HG03064 (cell line): ENCODE measurements around the gene GPR89B.
"Not testable (repeated sequence)": the region's sequence is repeated elsewhere in the genome, so short reads cannot be mapped to it uniquely, and the experiment has no call there.

Experiments
- ATAC-seq: cut with Tn5 transposase; IDR thresholded peaks from one replicate; pipeline ENCODE4 v1.9.1; 2021; ENCODE audit warnings: low read depth; ENCODE audit not compliant: unreplicated experiment

Gene GPR89B

GRCh38 chr1:148014289-148015200, 86.3 kb downstream of the GPR89B start:
- ATAC-seq: not testable (repeated sequence)

GRCh38 chr1:148024918-148025317, 96.7 kb downstream of the GPR89B start:
- ATAC-seq: not testable (repeated sequence)

- not testable (repeated sequence) for ATAC-seq
These were observed 98.8 kb downstream of the GPR89B start for GRCh38 chr1:148027004-148027403.

GRCh38 chr1:148032247-148032646, 104.0 kb downstream of the GPR89B start:
- not testable (repeated sequence) for ATAC-seq

- not testable (repeated sequence) for ATAC-seq
These were observed 104.5 kb downstream of the GPR89B start for GRCh38 chr1:148032690-148033089.

GRCh38 chr1:148033147-148033546, 104.9 kb downstream of the GPR89B start:
- ATAC-seq: not testable (repeated sequence)

GRCh38 chr1:148037850-148038461, 109.7 kb downstream of the GPR89B start:
- ATAC-seq: not testable (repeated sequence)

GRCh38 chr1:148038462-148039333, 110.5 kb downstream of the GPR89B start:
- peak; percentile 85 for ATAC-seq
